ENCODE results near the gene NCAPH2. TPM values are rescaled to one million over a fixed set of nuclear protein-coding genes. Genes with fewer than 3 reads are reported as not detected.
"Not testable (repeated sequence)": the region's sequence is repeated elsewhere in the genome, so short reads cannot be mapped to it uniquely, and the experiment has no call there.

The NCAPH2 gene
- total RNA-seq, 1 donor from 2014 or later, result 30.6 TPM

DNA sequence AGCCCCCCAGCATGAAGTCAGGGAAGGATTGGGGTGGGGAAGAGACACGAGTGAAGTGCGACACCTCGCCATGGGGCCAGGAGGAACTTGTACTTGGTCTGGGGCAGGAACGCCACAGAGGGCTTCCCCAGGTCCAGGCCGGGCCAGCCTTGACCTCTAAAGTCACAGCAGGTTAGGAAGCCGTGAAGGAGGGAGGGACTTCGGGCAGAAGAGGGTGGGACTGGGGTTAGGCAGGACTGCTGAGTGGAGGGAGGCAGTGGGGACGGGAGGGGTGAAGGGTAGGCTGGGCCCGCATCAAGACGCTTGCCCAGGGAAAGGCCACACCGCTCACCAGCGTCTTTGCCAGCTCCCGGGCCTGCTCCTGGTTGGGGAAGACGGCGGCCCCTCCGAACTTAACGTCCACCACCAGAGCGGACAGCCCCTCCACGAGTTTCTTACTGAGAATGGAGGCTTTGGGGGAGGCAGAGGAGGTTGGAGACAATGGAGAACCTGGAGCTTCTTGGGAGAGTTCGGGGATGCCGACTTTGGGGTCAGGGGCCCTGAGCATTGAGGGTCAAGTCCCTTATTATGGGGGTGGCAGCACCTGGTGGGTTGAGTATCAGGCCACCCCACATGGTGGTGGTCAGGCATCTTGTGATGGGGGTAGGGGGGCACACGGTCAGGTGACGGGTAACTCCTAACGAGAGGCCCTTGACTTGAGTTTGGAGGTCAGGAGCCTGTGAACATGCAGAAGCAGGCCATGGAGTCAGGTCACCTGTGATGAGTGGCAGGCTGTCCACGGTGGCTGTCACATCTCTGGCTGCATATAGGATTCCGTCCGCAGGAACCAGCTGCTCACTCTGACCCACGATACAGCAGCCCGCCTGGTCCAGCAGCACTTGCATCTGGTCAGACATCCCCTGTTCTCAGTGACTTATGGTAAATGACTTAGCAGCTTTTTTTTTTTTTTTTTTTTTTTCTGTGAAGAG is 19.1 kb downstream of the NCAPH2 start:
- DNase-seq (peak; percentile 73), ATAC-seq (peak; percentile 6)
- intact Hi-C loops (cut with micrococcal nuclease), result no loop called here

DNA sequence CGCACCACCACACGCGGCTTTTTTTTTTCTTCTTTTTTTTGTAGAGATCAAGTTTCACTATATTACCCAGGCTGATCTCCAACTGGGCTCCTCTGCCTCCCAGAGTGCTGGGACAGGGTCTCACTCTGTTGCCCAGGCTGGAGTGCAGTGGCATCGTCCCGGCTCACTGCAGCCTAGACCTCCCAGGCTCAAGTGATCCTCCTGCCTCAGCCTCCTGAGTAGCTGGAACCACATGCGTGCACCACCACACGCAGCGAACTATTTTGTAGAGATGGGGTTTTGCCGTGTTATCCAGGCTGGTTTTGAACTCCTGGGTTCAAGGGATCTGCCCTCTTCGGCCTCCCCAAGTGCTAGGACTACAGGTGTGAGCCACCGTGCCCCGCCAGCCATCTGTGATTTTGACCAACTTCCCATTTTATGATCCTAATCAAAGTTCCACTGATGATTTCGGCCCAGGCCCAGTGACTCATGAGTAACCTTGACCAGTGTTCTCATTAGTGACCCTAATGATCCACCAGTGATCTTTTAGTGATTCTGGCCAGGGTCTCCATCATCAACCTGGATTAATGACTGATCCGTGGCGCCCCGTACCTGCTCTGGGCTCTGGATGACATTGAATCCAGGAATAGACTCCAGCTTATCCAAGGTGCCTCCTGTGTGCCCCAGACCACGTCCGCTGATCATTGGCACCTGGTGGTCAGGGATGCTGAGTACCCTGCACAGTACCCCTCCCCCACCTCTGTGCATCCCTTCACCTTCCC is 20.1 kb downstream of the NCAPH2 start:
- intact Hi-C loops (cut with micrococcal nuclease), result no loop called here
- DNase-seq (no peak), ATAC-seq (no peak)

DNA sequence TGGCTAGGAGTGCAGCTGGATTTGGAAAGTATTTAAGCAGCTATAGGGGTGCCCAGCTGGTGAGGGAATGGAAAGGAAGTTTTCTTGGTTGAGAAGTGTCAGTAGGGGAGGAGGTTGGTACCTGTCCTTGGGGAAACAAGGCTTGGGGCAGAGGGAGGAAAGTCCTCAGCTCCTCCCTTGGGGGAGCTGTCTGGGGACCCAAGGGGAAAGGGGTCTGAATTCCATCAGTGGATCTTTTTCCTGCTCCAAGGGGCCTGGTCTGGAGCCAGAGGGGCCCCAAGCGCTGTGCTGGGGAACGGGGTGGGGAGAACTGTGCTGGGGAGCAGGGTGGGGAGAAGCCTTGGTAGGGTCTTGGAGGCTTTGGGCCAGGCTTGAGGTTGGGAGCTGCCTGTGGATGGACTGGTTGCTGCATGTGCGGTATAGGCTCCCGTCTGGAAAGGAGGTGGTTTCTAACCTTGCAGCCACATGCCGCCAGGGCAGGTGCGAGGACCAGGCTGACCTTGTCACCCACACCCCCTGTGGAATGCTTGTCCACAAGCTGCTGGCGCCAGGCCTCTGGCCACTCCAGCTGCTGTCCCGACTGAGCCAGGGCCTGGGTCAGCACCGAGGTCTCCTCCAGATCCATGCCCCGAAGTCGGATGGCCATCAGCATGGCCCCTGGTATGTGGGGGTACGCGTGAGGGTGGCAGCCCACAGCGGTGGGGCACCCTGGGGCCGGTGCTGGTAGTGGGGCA is 20.8 kb downstream of the NCAPH2 start:
- DNase-seq, result peak; percentile 53
- intact Hi-C loops (cut with micrococcal nuclease), result no loop called here
- no peak for ATAC-seq

DNA sequence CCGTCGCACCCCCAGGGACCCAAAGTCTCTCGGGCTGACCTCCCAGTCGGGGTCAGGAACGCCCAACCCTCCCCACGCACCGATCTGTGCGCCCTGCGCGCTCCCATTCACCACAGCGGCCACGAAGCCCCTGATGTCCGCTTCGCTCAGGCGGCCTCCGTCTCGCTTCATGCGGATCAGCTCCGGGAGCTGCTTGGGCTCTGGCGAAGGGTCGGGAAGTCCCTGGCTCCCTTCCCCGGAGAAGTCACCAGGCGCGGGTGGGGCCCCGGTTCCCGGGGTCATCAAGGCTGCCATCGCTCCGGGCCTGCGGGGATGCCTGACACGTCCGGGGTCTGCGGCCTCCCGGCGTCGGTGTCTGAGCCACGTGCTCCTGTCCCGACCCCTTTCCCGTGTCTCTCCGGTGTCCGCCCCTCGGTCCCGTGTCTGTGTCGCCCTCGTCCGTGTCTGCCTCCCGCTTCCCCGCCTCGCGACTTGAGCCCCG is 21.4 kb downstream of the NCAPH2 start:
- ATAC-seq (no peak), DNase-seq (no peak)
- intact Hi-C loops (cut with micrococcal nuclease), result no loop called here

DNA sequence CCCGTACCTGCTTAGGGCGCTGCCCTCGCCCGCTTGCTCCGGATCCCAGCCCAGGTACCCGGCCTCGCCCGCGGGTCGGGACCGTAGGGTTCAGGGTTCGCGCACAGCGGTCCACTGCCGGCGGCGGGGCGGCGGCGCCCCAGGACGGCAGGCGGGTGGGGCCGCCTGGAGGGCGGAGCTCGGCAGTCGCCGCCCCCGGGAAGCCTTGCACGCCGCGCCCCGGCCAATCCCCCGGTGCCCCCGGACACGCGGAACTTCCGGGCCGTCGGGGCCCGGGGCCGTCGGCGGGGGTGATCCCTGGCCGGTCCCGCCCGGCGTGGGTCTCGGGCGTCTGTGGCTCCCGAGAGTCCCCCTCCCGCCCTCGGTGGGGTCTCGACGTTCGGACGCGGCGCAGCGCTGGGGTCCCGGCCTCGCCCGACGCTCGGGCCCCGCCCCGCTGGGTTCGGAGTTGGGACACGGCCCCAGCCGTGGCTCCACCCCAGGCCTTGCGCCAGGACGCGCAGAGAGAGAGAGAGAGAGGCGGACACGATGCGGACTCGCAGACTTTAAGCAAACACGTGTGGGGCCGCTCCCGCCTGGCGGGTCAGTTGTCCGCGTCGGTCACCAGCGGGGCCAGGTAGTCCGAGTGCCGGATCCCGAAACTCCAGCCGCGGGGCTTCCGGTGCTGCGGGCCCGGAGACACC is 22.0 kb downstream of the NCAPH2 start, which contains the start of gene TYMP:
Gene TYMP (minus strand): TSS at position 116 of the 683 bp plus-strand sequence. CDS start 303 bp downstream, outside the sequence.
- DNase-seq (peak; percentile 91), ATAC-seq (peak; percentile 50)
- intact Hi-C loops (cut with micrococcal nuclease), result no loop called here

DNA sequence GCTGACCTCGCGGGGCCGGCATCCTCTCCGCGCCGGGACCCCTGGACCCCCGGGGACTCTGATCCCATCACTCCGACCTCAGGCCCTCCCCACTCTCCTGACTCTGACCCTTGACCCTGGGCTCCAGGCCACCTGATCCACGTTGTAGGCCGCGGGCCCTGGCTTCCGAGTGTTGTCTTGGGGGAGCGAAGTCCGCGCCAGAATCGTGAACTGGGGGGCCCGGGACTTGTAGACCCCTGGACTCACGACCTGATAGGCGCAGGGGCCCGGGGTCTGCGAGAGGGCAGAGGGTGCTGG is 22.5 kb downstream of the NCAPH2 start:
- DNase-seq (no peak), ATAC-seq (no peak)
- intact Hi-C loops (cut with micrococcal nuclease), result no loop called here

DNA sequence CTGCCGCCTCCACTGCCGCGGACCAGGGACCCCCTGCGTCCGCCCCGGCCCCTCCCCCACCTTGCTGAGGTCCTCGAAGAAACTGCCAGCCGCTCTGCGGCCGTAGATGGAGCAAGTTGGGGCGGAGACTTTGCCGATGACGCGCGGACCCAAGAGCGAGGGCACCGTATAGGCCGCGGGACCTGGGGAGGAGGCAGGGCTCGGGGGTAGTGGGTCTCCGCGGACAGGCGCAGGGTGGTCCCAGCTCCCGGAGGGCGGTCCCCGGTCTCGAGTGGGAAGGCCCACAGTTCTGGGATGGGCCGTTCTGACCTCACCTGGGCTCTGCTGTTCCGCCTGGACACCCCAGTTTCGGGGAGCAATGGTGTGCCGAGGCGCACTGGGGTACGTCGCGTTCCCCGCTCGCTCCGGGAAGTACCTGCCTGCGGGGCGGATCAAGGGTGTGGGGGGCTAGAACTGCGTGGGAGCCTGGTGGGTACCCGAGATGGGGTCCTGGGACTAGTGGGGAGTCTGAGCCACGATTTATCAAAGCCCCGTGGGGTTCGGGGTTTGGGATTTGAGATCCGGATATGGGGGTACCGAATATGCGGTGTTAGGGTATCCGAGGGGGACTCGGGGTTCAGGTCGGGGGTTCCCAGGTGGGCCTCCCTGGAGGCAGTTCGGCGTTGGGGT is 23.0 kb downstream of the NCAPH2 start:
- intact Hi-C loops (cut with micrococcal nuclease), result no loop called here
- ATAC-seq, result peak; percentile 55

DNA sequence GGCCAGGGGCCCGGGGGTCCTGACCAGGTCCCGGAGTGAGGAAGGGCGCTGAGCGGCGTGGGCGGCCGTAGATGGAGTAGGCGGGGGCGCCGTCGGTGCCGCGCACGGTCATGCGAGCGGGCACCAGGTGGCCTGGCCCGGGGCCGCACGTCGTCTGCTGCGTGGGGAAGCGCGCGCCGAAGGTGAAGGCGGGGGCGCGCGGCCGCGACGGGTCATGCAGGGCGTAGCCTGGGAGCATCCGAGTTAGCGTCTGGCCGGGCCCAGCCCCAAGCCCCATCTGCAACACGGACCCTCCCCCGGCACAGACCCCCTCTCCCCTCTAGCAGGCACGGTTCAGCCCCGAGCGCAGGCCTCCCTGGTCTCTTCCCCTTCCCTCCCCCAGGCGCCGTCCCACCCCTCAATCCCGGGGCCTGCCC is 23.5 kb downstream of the NCAPH2 start:
- DNase-seq (peak; percentile 77), ATAC-seq (peak; percentile 22)

More for the DNA sequence above, 23.0 kb downstream of the NCAPH2 start:
- DNase-seq, result peak; percentile 91

DNA sequence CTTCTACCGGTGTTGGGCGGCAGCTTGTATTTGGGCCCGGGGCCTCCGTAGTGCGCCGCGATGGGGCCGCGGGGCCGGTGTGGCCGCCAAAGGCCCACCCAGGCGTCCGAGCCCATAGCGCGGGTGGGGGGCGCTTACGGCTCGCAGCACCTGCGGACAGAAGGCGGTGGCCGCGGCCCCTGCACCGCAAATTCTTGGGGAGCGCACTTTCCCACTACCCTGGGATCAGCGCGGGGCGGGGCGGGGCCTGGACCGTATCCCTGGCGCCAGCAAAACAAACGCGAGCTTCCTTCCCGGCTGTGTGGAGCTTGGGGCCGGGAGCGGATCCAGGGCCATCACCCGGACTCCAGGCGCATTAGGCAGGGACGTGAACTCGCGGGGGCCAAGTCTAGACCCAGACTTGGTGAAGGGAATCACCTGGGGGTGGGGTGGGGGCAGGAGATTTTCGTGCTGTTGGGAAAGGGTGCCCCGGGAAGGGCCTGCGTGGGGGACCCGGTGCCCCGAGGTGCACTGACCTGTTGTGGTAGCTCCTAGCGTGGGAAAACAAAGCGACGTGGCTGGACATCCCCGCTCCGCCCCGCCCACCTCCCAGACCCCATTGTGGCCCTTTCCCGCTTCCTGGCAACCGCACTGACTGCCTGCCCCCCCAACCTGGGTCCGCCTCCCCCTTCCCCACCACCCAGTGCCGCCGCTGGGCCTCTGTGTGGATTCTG is 24.1 kb downstream of the NCAPH2 start:
- ATAC-seq, result peak; percentile 63
- peak; percentile 90 for DNase-seq
- intact Hi-C loops (cut with micrococcal nuclease), result no loop called here

More for the DNA sequence above, 23.5 kb downstream of the NCAPH2 start:
- intact Hi-C loops (cut with micrococcal nuclease), result no loop called here

DNA sequence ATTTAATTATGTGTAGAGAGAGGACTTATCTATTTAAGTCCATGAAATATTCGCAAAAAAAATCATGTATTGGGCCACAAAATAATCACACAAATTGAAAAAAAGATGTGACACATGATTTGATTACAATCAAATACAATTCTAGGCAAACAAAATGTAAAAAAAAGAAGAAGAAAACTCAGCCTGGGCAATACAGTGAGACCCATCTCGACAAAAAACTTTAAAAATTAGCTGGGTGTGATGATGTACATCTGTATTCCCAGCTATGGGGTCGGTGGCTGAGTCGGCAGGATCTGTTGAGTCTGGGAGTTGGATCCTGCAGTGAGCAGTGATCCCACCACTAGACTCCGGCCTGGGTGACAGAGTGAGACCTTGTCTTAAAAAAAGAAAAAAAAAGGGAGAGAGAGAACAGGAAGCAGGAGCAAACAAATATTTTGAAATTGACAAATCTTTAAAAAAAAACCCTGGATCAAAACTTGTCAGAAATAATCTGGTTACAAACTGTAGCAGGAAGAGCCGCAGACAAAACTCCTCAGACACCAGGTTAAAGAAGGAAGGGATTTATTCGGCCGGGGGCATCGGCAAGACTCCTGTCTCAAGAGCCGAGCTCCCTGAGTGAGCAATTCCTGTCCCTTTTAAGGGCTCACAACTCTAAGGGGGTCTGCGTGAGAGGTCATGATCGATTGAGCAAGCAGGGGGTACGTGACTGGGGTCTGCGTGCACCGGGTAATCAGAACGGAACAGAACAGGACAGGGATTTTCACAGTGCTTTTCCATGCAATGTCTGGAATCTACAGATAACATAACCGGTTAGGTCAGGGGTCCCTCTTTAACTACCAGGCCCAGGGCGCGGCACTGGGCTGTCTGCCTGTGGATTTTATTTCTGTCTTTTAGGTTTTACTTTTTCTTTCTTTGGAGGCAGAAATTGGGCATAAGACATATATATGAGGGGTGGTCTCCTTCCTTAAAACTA is 25.1 kb downstream of the NCAPH2 start:
- intact Hi-C loops (cut with micrococcal nuclease), result no loop called here
- ATAC-seq (no peak), DNase-seq (peak; percentile 21)

DNA sequence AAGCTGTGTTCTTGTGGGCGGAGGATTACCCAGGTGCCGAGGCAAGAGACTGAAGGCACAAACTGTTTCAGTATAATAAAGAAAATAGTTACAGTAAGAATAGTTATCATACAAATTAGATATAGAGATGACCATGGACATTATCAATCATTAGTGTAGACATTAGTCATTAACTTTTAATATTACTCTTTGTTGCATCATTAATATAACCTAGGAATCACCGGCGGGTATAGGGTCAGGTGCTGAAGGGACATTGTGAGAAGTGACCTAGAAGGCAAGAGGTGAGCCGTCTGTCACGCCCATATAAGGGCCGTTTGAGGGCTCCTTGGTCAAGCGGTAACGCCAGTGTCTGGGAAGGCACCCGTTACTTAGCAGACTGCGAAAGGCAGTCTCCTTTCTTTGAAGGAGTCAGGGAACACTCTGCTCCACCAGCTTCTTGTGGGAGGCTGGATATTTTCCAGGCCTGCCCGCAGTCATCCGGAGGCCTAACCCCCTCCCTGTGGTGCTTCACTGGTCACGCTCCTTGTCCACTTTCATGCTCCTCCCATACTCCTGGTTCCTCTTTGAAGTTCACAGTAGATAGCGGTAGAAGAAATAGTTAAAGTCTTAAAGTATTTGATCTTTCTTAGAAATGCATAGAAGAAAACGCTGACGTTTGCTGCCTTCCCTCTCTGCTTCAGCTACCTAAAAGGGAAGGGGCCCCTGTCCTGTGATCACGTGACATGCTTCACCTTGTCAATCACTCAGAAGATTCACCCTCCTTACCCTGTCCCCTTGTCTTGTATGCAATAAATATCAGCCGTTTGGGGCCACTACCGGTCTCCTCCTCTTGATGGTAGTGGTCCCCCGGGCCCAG is 26.1 kb downstream of the NCAPH2 start:
- ATAC-seq; intact Hi-C loops (cut with micrococcal nuclease): not testable (repeated sequence)
- peak; percentile 47 for DNase-seq

DNA sequence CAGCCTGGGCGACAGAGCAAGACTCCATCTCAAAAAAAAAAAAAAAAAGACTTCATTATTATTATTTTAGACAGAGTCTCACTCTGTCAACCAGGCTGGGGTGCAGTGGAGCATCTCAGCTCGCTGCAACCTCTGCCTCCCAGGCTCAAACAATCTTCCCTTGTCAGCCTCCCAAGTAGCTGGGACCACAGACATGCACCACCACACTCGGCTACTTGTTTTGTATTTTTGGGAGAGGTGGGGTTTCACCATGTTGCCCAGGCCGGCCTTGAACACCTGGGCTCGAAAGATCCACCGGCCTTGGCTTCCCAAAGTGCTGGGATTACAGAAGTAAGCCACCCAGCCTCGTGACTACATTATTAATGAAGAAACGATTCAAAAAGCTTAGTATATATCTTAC is 27.1 kb downstream of the NCAPH2 start:
- intact Hi-C loops (cut with micrococcal nuclease), result no loop called here
- DNase-seq, result peak; percentile 15
- no peak for ATAC-seq

DNA sequence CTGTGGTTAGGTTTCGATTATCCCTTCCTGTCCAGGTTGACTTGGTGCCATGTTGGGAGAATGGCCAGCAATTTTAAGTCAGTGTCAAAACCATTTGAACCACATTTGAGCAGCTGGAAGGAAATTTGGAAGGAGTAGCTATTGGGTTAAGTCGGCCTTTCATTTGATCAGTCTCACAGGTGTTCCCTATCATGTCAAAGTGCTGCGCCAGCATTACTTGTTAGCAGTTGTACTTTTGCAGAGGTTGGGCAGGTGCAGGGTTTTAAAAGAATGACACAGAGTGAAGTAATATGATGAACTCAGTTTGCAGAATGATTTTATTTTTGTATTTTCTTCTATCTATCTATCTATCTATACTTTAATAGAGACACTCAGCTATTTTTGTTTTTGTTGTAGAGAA is 28.2 kb downstream of the NCAPH2 start:
- no peak for DNase-seq
- intact Hi-C loops (cut with micrococcal nuclease), result no loop called here
- ATAC-seq, result no peak

DNA sequence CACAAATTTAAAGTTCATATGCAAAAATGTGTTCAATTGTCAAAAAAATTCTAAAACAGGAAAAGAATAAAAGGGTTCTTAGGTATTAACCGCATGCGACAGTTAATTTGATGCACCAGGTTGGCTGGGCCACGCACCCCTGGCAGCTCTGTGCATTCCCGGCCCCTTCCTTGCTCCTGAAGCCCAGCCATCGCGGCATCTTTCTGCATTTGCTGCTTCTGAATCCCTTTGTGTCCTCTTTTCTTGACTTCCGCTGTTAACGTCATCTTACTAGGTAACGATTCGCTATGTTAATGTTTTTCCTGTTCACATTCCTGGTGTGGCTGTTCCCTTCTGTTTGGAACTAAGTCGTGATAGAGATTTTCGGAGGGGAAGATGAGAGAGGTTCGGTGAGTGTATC is 29.7 kb downstream of the NCAPH2 start:
- DNase-seq (peak; percentile 2), ATAC-seq (no peak)
- intact Hi-C loops (cut with micrococcal nuclease), result no loop called here

DNA sequence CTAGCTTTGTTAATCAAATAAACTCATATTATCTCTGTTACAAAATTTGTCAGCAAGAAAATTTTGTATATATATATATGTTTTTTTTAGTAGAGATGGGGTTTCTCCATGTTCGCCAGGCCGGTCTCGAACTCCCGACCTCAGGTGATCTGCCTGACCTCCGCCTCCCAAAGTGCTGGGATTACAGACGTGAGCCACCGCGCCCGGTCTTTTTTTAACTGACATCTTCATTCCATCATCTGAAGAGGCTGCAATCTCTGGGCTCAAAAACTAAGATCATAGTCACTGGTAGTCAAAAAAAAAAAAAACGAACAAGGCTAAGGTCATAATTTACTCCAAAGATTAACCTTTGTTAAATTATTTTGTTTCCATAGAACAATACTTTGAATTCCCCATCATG is 32.4 kb downstream of the NCAPH2 start:
- DNase-seq (peak; percentile 12), ATAC-seq (no peak)
- intact Hi-C loops (cut with micrococcal nuclease), result no loop called here

DNA sequence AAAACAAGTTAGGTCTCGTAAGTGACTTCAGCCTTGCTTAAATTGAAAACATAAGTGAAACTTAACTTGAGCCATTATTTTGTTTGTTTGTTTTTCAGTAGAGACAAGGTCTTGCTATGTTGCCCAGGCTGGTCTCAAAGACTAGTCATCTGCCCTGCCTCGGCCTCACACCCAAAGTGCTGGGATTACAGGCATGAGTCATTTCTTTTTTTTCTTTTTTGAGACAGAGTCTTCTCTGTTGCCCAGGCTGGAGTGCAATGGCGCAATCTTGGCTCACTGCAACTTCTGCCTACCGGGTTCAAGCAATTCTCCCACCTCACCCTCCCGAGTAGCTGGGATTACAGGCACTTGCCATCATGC is 33.6 kb downstream of the NCAPH2 start:
- ATAC-seq, result peak; percentile 25
- DNase-seq, result peak; percentile 55
- intact Hi-C loops (cut with micrococcal nuclease), result not testable (repeated sequence)
